Stomach (tissue), 9 donors: ENCODE measurements around the gene MPC1. TPM values are rescaled to one million over a fixed set of nuclear protein-coding genes. Genes with fewer than 3 reads are reported as not detected.

Source experiments
- DNase-seq, 2 donors: peaks; one replicate each; pipeline versions ENCODE4 v3.0.0 to v3.0.0-alpha.2; 2013 to 2019
- H3K27ac ChIP-seq, 5 donors: fragments of 200-600 bp in 4 of 5; sonication (generic) in 4 of 5; one replicate each; pipeline ENCODE4 v1.5.1; 2013 to 2019; ENCODE audit warnings: mild to moderate bottlenecking in 1 of 5, moderate library complexity in 1 of 5
- H3K27me3 ChIP-seq, 3 donors: fragments of 200-600 bp; sonication (generic); one replicate each; pipeline ENCODE4 v1.5.1; 2017 to 2019; ENCODE audit warnings: mixed run types in 1 of 3
- H3K36me3 ChIP-seq, 4 donors: fragments of 200-600 bp; sonication (generic); 1 replicate in 3 of 4; 2 replicates in 1 of 4; pipeline ENCODE4 v1.5.1; 2016 to 2019
- H3K4me1 ChIP-seq, 4 donors: fragments of 200-600 bp; sonication (generic); one replicate each; pipeline ENCODE4 v1.5.1; 2016 to 2019
- H3K4me3 ChIP-seq, 4 donors: fragments of 200-600 bp; sonication (generic) in 3 of 4; one replicate each; pipeline ENCODE4 v1.5.1; 2016 to 2019; ENCODE audit warnings: mild to moderate bottlenecking in 1 of 4
- H3K9me3 ChIP-seq, 4 donors: fragments of 200-600 bp; sonication (generic); one replicate each; pipeline ENCODE4 v1.5.1; 2016 to 2019
- EP300 ChIP-seq: sonication (generic); formaldehyde crosslinking; IDR thresholded peaks from one replicate; pipeline ENCODE4 v1.6.1; 2017; ENCODE audit warnings: antibody characterized with exemption
- POLR2A ChIP-seq, 4 donors: fragments of 450-650 bp; IDR thresholded peaks; one replicate each; pipeline ENCODE4 v1.6.1; 2016; ENCODE audit warnings: antibody characterized with exemption in 4 of 4, control low read depth in 2 of 4, mild to moderate bottlenecking in 1 of 4, moderate library complexity in 1 of 4
- POLR2AphosphoS5 ChIP-seq, 3 donors: sonication (generic); formaldehyde crosslinking; IDR thresholded peaks; one replicate each; pipeline ENCODE4 v1.6.1; 2016; ENCODE audit warnings: antibody characterized with exemption in 3 of 3
- WGBS, 5 donors: extraction: QIAGEN DNeasy Blood & Tissue Kit in 3 of 5; methylation state at CpG; one replicate each; pipeline versions ENCODE4 v1.1.5 to v1.1.7; 2013 to 2018; 5-methylcytosine and 5-hydroxymethylcytosine counted together
- intact Hi-C: fragments of 100-400 bp; cut with DNase I; formaldehyde crosslinking; loops from one replicate; pipeline ENCODE4 v1.15.1; 2023; ENCODE audit warnings: low total_unique reads
- polyA plus RNA-seq, 3 donors: library from polyadenylated mRNA; stranded (reverse); fragments of 200-250 nt; gene quantifications; one replicate each; pipeline ENCODE4 v1.2.3, GENCODE V29; 2013
- total RNA-seq, 5 donors: library from RNA; depleted of rRNA; stranded (reverse); fragments of >200 nt; gene quantifications; one replicate each; pipeline versions ENCODE4 v1.1.0 to v1.2.3, GENCODE V29; 2014 to 2016
- TF ChIP-seq, protein P1 (sequence below), 7 experiments: fragments of 450-650 bp in 4 of 7; fragments of 200-600 bp in 3 of 7; sonication (generic) in 3 of 7; IDR thresholded peaks; one replicate each; pipeline ENCODE4 v1.5.1; 2016 to 2019; ENCODE audit warnings: antibody characterized with exemption in 7 of 7, control low read depth in 2 of 7, mild to moderate bottlenecking in 1 of 7
- donor health status: healthy with polysubstance abuse.
- donor health status: Bipolar disorder and iron deficiency.
- donor health status: healthy.

Gene MPC1
- total and polyA plus RNA-seq, 8 donors: 48.4 to 188 (median 92.0) TPM

DNA sequence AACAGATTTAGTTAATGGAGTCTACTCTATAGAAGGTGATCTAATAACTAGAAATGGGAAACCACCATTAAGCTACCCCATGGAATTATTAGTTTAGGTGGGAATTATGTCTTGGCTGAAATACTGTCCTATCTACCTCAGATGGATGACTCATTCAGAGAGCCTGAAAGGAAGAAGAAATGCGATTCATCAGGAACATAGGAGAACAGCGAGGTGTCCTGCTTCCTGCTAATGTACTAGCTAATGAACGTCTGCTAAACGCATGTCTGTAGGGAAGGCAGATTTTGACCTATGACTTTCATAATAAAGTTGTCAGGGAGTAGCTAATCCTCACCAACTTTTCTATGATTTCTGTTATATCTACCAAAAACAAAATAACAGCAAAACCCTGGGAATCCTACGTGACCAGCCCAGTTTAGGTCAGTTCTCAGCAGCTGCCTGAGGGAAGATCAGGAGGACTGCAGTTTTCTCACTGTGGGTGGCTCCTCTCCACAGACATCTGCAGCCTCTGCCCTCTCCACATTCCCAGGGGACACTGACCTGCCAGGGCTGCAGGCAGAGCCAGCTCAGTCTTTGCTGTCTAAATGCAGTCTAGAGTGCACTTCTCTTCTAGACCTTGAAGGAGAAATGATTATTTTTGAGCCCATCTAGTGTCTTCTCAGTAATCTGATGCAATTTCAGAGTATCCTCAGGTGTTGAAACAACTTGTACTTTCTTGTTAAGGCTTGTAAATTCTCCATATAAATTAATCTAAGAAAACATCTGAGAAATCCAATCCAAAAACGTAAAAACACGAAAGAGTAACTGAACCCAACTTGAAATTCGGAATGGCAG, 22.3 kb downstream of the MPC1 start:
- intact Hi-C loops: no loop called here
- no peak overlapping the region for H3K4me3 ChIP-seq
- H3K4me1 ChIP-seq: peaks cover 0 to 4% (median 0%) of the 10 kb centered on the region in 4 donors
- peaks cover 13 to 34% (median 28%) of the 10 kb centered on the region in 4 donors for H3K36me3 ChIP-seq
- TF ChIP-seq POLR2AphosphoS5 (IDR thresholded peaks at IDR 0.05) (no peak), POLR2A (IDR thresholded peaks at IDR 0.05) (no peak), EP300 (no peak)
- TF ChIP-seq, protein P1, sequence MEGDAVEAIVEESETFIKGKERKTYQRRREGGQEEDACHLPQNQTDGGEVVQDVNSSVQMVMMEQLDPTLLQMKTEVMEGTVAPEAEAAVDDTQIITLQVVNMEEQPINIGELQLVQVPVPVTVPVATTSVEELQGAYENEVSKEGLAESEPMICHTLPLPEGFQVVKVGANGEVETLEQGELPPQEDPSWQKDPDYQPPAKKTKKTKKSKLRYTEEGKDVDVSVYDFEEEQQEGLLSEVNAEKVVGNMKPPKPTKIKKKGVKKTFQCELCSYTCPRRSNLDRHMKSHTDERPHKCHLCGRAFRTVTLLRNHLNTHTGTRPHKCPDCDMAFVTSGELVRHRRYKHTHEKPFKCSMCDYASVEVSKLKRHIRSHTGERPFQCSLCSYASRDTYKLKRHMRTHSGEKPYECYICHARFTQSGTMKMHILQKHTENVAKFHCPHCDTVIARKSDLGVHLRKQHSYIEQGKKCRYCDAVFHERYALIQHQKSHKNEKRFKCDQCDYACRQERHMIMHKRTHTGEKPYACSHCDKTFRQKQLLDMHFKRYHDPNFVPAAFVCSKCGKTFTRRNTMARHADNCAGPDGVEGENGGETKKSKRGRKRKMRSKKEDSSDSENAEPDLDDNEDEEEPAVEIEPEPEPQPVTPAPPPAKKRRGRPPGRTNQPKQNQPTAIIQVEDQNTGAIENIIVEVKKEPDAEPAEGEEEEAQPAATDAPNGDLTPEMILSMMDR (IDR thresholded peaks at IDR 0.05): no peak
- 79 to 87% (median 83%) methylated on average over 8 of the region's 8 CpGs for WGBS, 5 donors
- H3K27ac ChIP-seq: no peak overlapping the region
- no peaks in the 10 kb centered on the region for H3K9me3 ChIP-seq
- DNase-seq: no peak
- no peaks in the 10 kb centered on the region for H3K27me3 ChIP-seq

DNA sequence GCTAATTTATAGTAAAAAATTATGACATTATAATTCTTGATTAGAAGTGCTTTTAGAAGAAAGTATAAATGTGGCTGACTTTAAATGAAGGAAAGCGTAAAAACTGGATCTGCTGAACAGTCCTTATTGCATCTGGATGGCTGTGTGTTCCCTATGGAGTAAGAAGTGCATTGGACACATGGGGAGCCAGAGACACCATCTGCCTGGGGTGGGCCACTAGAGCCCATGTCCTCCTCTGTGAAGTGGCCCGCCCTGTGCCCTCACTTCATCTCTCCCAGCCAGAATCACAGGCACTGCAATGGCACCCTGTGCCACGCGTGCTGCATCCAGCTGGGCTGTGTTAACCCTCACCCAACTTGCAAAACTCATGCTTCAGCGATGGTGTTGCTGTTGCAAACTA, 27.2 kb downstream of the MPC1 start:
- no peaks in the 10 kb centered on the region for H3K27me3 ChIP-seq
- H3K4me1 ChIP-seq: no peaks in the 10 kb centered on the region
- TF ChIP-seq POLR2AphosphoS5 (IDR thresholded peaks at IDR 0.05): no peak
- no peaks in the 10 kb centered on the region for H3K36me3 ChIP-seq
- WGBS, 5 donors: 69 to 83% (median 72%) methylated on average over 5 of the region's 5 CpGs
- DNase-seq: no peak
- H3K9me3 ChIP-seq: no peaks in the 10 kb centered on the region
- H3K4me3 ChIP-seq: no peak overlapping the region
- no peak overlapping the region for H3K27ac ChIP-seq
- intact Hi-C loops: no loop called here

DNA sequence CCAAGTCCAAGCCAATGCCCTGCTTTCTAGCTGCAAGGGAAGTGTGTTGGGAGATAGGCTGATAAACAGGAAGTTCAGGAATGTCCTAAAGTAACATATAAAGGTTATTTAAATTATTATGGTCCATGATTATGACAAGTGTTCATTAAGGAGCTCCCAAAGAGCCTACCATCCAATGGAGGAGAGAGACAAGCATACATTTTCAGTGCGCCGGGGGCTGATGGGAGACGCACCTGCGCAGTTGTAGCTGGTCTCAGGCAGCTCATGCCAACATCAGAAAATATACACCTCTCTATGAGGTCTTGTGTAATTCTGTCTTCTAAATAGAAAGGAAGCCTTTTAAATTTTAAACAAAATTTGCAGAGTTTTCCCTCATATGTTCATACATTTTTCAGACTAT, 27.8 kb downstream of the MPC1 start:
- TF ChIP-seq EP300: no peak
- TF ChIP-seq, protein P1 (IDR thresholded peaks at IDR 0.05): no peak
- no peak for TF ChIP-seq POLR2A (IDR thresholded peaks at IDR 0.05)
- no peak for TF ChIP-seq POLR2AphosphoS5 (IDR thresholded peaks at IDR 0.05)
- no peaks in the 10 kb centered on the region for H3K27me3 ChIP-seq
- intact Hi-C loops: no loop called here
- WGBS, 5 donors: 95 to 98% (median 96%) methylated on average over 4 of the region's 4 CpGs
- no peaks in the 10 kb centered on the region for H3K36me3 ChIP-seq
- no peak overlapping the region for H3K4me3 ChIP-seq
- no peak for DNase-seq
- peaks cover 0 to 3% (median 0%) of the 10 kb centered on the region in 4 donors for H3K9me3 ChIP-seq
- H3K4me1 ChIP-seq: no peaks in the 10 kb centered on the region
- no peak overlapping the region for H3K27ac ChIP-seq

DNA sequence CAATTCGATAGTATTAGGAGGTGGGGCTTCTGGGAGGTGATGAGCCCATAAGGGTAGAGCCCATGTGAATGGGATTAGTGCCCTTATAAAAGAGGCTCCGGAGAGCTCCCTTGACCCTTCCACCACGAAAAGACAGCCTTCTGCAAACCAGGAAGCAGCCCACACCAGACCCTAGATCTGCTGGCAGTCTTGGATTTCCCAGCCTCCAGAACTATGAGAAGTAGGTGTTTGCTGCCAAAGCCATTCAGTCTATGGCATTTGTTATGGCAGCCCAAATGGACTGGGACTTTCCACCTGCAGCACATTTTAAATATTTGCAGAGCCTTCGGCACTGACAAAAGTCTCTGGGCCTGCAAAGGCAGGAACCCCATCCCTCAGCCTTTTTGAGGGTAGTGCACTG, 28.6 kb downstream of the MPC1 start:
- Histone ChIP-seq H3K27me3 (no peaks in the 10 kb centered on the region), H3K36me3 (no peaks in the 10 kb centered on the region), H3K9me3 (peaks cover 0 to 9% (median 0%) of the 10 kb centered on the region in 4 donors), H3K27ac (no peak overlapping the region), H3K4me3 (no peak overlapping the region), H3K4me1 (no peaks in the 10 kb centered on the region)
- TF ChIP-seq EP300 (no peak), POLR2A (IDR thresholded peaks at IDR 0.05) (no peak), POLR2AphosphoS5 (IDR thresholded peaks at IDR 0.05) (no peak)
- TF ChIP-seq, protein P1 (IDR thresholded peaks at IDR 0.05): no peak
- DNase-seq: no peak
- 78 to 87% (median 83%) methylated on average over 4 of the region's 4 CpGs for WGBS, 5 donors
- intact Hi-C loops: no loop called here

DNA sequence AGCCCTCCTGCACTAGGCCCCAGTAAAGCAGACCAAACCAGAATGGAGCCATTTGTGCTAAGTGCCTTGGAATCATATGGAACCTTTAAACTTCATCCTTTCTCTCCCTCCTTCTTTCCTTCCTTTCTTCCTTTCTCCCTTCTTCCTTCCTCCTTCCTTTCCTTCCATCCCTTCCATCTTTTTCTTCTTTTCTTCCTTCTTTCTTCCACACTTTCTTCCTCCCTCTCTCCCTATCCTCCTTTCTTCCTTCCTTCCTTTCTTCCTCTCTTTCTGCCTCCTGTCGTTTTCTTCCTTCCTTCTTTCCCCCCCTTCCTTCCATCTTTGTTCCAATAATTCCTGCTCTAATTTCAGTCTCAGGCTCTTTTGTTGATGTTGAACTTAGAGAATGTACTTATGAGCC, 29.2 kb downstream of the MPC1 start:
- Histone ChIP-seq H3K4me1 (no peaks in the 10 kb centered on the region), H3K4me3 (no peak overlapping the region), H3K27me3 (no peaks in the 10 kb centered on the region), H3K27ac (no peak overlapping the region), H3K36me3 (no peaks in the 10 kb centered on the region), H3K9me3 (peaks cover 0 to 9% (median 0%) of the 10 kb centered on the region in 4 donors)
- DNase-seq: no peak
- no peak for TF ChIP-seq POLR2AphosphoS5 (IDR thresholded peaks at IDR 0.05)
- no peak for TF ChIP-seq POLR2A (IDR thresholded peaks at IDR 0.05)
- no peak for TF ChIP-seq EP300
- TF ChIP-seq, protein P1 (IDR thresholded peaks at IDR 0.05): no peak
- intact Hi-C loops: no loop called here
- 61 to 96% (median 72%) methylated on average over 1 of the region's 1 CpG for WGBS, 5 donors
